ENCODE results near the gene PER2. TPM values are rescaled to one million over a fixed set of nuclear protein-coding genes. Genes with fewer than 3 reads are reported as not detected.

The PER2 gene
- total and polyA plus RNA-seq, 2 donors (not counting 3 experiments of a cell fraction or from before 2014, with no cell fraction given) = 0.86 to 3.8 TPM

DNA sequence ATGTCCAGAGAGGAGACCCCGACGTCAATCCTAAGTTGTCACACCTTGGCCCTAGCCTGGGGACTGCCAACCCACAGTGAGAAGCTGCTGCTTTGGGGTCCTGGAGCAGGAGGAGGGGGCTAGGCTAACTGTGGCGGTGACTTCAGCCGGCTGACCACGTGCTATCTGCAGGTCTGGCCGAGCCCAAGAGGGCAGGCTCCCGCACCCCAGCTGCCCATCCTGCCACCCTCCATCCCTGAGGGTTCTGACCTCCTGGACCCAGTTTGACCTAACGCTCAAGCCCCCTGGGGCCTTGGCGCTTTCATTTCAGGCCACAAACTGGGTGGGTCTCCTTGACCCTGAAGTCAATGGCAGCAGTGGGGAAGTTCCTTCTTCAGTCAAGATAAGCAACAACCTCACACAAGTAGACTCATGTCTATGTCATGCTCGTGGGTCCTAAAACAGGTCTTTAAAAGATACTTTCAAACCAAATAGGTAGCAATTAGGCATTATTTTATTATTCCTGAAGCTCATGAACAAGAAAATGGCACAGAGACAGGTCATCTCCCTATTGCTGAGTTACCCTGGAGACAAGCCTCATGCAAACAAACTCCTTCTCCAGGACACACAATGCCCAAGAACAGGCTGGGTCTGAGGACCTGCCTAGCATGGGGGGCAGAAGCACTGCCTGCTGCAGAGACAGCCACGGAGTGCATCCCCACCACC is 50.8 kb downstream of the PER2 start:
- H3K9ac ChIP-seq (replicated peaks; ENCODE audit: extremely low read depth, insufficient read depth, low read length) = no peak overlapping the region
- no peak overlapping the region for H3K27ac ChIP-seq (ENCODE audit: insufficient read depth, low read depth, low read length)
- no peak for DNase-seq (ENCODE audit: low read depth, low spot score)
- H3K36me3 ChIP-seq (ENCODE audit: control insufficient read depth in 2 of 2, extremely low read depth in 1 of 2, insufficient read depth in 2 of 2, low read length in 2 of 2) = no peaks in the 10 kb centered on the region
- no TSS peak for BruUV-seq (replicated peaks)
- H3K9me3 ChIP-seq (replicated peaks; ENCODE audit: control insufficient read depth, insufficient read depth, low read length) = no peaks in the 10 kb centered on the region
- no peaks in the 10 kb centered on the region for H4K20me1 ChIP-seq (replicated peaks; ENCODE audit: control insufficient read depth, extremely low read depth, insufficient read depth, low read length)
- peaks cover 9 to 12% of the 10 kb centered on the region in 2 experiments for H3K27me3 ChIP-seq (ENCODE audit: control insufficient read depth in 2 of 2, insufficient read depth in 2 of 2, low read length in 2 of 2)
- dilution Hi-C loops (cut with MboI; ENCODE audit: extremely low pct_ligation_motif_present, low sequenced_read_pairs) (no loop called here), intact Hi-C loops (cut with micrococcal nuclease) (loop anchor here (10.0 kb wide), 1 partner anchor 173 kb away; the partner anchor contains the start of gene SCLY)
- no peaks in the 10 kb centered on the region for H3K9me1 ChIP-seq (replicated peaks; ENCODE audit: control insufficient read depth, extremely low read depth, insufficient read depth, low read length)
- POLR2A ChIA-PET = interaction anchor here (0.6 kb wide), 1 partner anchor 547 kb away, joined by 3 read pairs; no protein-coding TSS in a partner anchor
- H3K4me2 ChIP-seq (ENCODE audit: insufficient read depth, low read length) = no peak overlapping the region
- no peak for TF ChIP-seq POLR2A (IDR thresholded peaks at IDR 0.05; ENCODE audit: low read depth, low read length)
- no peak for TF ChIP-seq POLR2AphosphoS5 (IDR thresholded peaks at IDR 0.05; ENCODE audit: insufficient read depth, low read depth, low read length)
- no peak for TF ChIP-seq FOS (IDR thresholded peaks at IDR 0.05; ENCODE audit: borderline replicate concordance, insufficient read depth, low read length)
- TF ChIP-seq MYC (IDR thresholded peaks at IDR 0.05; ENCODE audit: low read depth, low read length) = no peak
- no peaks in the 10 kb centered on the region for H3K79me2 ChIP-seq (ENCODE audit: control insufficient read depth, insufficient read depth, low read length)
- H3K4me1 ChIP-seq (ENCODE audit: control insufficient read depth, extremely low read depth, insufficient read depth, low read length) = peaks cover 3% of the 10 kb centered on the region
- FAIRE-seq = no peak
- H3K4me3 ChIP-seq (replicated peaks in 1 of 3; ENCODE audit: insufficient read depth in 1 of 3, low read depth in 1 of 3, low read length in 3 of 3) = no peak overlapping the region
- CTCF ChIA-PET = interaction anchor here (1.0 to 3.2 kb wide), 3 partner anchors 16 to 148 kb away, joined by 3 to 10 read pairs (median 3); no protein-coding TSS in a partner anchor
- no peak overlapping the region for H2AFZ ChIP-seq (ENCODE audit: low read depth, low read length)

DNA sequence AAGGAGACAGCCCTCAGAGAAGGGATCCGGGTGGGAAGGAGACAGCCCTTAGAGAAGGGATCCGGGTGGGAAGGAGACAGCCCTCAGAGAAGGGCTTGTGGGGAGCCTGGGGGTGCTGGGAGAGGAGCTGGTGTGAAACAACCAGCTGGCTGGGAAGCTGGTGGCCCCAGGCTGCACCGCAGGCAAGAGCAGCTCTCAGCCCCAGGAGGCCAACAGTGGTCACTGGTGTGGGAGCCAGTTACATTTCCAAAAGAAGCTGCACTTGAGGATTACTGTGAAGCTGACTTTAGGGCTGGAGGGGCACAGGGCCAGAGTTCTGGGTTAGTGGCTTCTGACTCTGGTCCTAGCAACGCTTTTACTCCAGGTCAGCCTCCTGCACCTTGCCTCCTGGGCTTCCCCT is 51.8 kb downstream of the PER2 start:
- dilution Hi-C loops (cut with MboI; ENCODE audit: extremely low pct_ligation_motif_present, low sequenced_read_pairs) = no loop called here
- H3K27me3 ChIP-seq (ENCODE audit: control insufficient read depth in 2 of 2, insufficient read depth in 2 of 2, low read length in 2 of 2) = peaks cover 12 to 13% of the 10 kb centered on the region in 2 experiments
- H3K9ac ChIP-seq (replicated peaks; ENCODE audit: extremely low read depth, insufficient read depth, low read length) = no peak overlapping the region
- no peaks in the 10 kb centered on the region for H3K79me2 ChIP-seq (ENCODE audit: control insufficient read depth, insufficient read depth, low read length)
- no peak overlapping the region for H2AFZ ChIP-seq (ENCODE audit: low read depth, low read length)
- H3K27ac ChIP-seq (ENCODE audit: insufficient read depth, low read depth, low read length) = no peak overlapping the region
- H3K9me1 ChIP-seq (replicated peaks; ENCODE audit: control insufficient read depth, extremely low read depth, insufficient read depth, low read length) = no peaks in the 10 kb centered on the region
- no peak overlapping the region for H3K4me2 ChIP-seq (ENCODE audit: insufficient read depth, low read length)
- H3K4me3 ChIP-seq (replicated peaks in 1 of 3; ENCODE audit: insufficient read depth in 1 of 3, low read depth in 1 of 3, low read length in 3 of 3) = no peak overlapping the region
- ChIA-PET POLR2A (no interaction called here), CTCF (interaction anchor here (0.8 to 3.2 kb wide), 2 partner anchors 26 to 34 kb away, joined by 3 to 10 read pairs; no protein-coding TSS in a partner anchor)
- DNase-seq (ENCODE audit: low read depth, low spot score) = no peak
- BruUV-seq (replicated peaks) = no TSS peak
- H3K9me3 ChIP-seq (replicated peaks; ENCODE audit: control insufficient read depth, insufficient read depth, low read length) = no peaks in the 10 kb centered on the region
- no peak for FAIRE-seq
- H3K4me1 ChIP-seq (ENCODE audit: control insufficient read depth, extremely low read depth, insufficient read depth, low read length) = peaks cover 3% of the 10 kb centered on the region
- no peaks in the 10 kb centered on the region for H4K20me1 ChIP-seq (replicated peaks; ENCODE audit: control insufficient read depth, extremely low read depth, insufficient read depth, low read length)
- H3K36me3 ChIP-seq (ENCODE audit: control insufficient read depth in 2 of 2, extremely low read depth in 1 of 2, insufficient read depth in 2 of 2, low read length in 2 of 2) = no peaks in the 10 kb centered on the region
- TF ChIP-seq EZH2 (IDR thresholded peaks at IDR 0.05; ENCODE audit: borderline replicate concordance, low read depth, low read length, severe bottlenecking) (no peak), JUN (IDR thresholded peaks at IDR 0.05; ENCODE audit: borderline replicate concordance, insufficient read depth, insufficient read length, low read depth) (no peak), MYC (IDR thresholded peaks at IDR 0.05; ENCODE audit: low read depth, low read length) (no peak), POLR2AphosphoS5 (IDR thresholded peaks at IDR 0.05; ENCODE audit: insufficient read depth, low read depth, low read length) (no peak), FOS (IDR thresholded peaks at IDR 0.05; ENCODE audit: borderline replicate concordance, insufficient read depth, low read length) (no peak), POLR2A (IDR thresholded peaks at IDR 0.05; ENCODE audit: low read depth, low read length) (no peak), GATA2 (IDR thresholded peaks at IDR 0.05; ENCODE audit: insufficient read depth, insufficient read length, low read depth, low read length) (no peak)
- TF ChIP-seq, protein P1, sequence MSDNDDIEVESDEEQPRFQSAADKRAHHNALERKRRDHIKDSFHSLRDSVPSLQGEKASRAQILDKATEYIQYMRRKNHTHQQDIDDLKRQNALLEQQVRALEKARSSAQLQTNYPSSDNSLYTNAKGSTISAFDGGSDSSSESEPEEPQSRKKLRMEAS (IDR thresholded peaks at IDR 0.05; ENCODE audit: insufficient read depth, insufficient read length) = no peak
- TF ChIP-seq, protein P2, sequence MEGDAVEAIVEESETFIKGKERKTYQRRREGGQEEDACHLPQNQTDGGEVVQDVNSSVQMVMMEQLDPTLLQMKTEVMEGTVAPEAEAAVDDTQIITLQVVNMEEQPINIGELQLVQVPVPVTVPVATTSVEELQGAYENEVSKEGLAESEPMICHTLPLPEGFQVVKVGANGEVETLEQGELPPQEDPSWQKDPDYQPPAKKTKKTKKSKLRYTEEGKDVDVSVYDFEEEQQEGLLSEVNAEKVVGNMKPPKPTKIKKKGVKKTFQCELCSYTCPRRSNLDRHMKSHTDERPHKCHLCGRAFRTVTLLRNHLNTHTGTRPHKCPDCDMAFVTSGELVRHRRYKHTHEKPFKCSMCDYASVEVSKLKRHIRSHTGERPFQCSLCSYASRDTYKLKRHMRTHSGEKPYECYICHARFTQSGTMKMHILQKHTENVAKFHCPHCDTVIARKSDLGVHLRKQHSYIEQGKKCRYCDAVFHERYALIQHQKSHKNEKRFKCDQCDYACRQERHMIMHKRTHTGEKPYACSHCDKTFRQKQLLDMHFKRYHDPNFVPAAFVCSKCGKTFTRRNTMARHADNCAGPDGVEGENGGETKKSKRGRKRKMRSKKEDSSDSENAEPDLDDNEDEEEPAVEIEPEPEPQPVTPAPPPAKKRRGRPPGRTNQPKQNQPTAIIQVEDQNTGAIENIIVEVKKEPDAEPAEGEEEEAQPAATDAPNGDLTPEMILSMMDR (IDR thresholded peaks at IDR 0.05; ENCODE audit: extremely low read depth in 1 of 2, insufficient read depth in 1 of 2, low read depth in 1 of 2, low read length in 2 of 2) = no peak
- intact Hi-C loops (cut with micrococcal nuclease) = loop anchor here (10.0 kb wide), 1 partner anchor 172 kb away; the partner anchor contains the start of gene SCLY
